KOPT-K1 (cell line): ENCODE measurements around the gene PXDN.

Experiments used
- H3K27ac ChIP-seq: fragments of 200-600 bp; sonication (generic); 2 replicates; pipeline ENCODE4 v1.5.1; 2016; ENCODE audit warnings: antibody characterized with exemption, mild to moderate bottlenecking, low read depth, low read length; ENCODE audit not compliant: poor library complexity, severe bottlenecking
- H3K36me3 ChIP-seq: fragments of 200-600 bp; sonication (generic); 2 replicates; pipeline ENCODE4 v1.5.1; 2017; ENCODE audit warnings: antibody characterized with exemption, mild to moderate bottlenecking, low read length, moderate library complexity; ENCODE audit not compliant: insufficient read depth
- H3K9me3 ChIP-seq: fragments of 200-600 bp; sonication (generic); 2 replicates; pipeline ENCODE4 v1.5.1; 2017; ENCODE audit warnings: antibody characterized with exemption, low read length, mild to moderate bottlenecking; ENCODE audit not compliant: insufficient read depth, poor library complexity, severe bottlenecking

The PXDN gene

GRCh38 chr2:1676091-1676912 is 68.0 kb downstream of the PXDN start:
- no peak overlapping the region for H3K27ac ChIP-seq
- H3K9me3 ChIP-seq, result no peaks in the 10 kb centered on the region
- H3K36me3 ChIP-seq, result peaks cover 80% of the 10 kb centered on the region

GRCh38 chr2:1675633-1676032 is 68.7 kb downstream of the PXDN start:
- Histone ChIP-seq H3K27ac (no peak overlapping the region), H3K36me3 (peaks cover 80% of the 10 kb centered on the region), H3K9me3 (no peaks in the 10 kb centered on the region)

- Histone ChIP-seq H3K36me3 (peaks cover 74% of the 10 kb centered on the region), H3K9me3 (no peaks in the 10 kb centered on the region), H3K27ac (no peak overlapping the region)
These were observed 69.4 kb downstream of the PXDN start for GRCh38 chr2:1674766-1675397.

GRCh38 chr2:1674276-1674675 is 70.0 kb downstream of the PXDN start:
- Histone ChIP-seq H3K27ac (no peak overlapping the region), H3K36me3 (peaks cover 68% of the 10 kb centered on the region), H3K9me3 (no peaks in the 10 kb centered on the region)

- no peaks in the 10 kb centered on the region for H3K9me3 ChIP-seq
- no peak overlapping the region for H3K27ac ChIP-seq
- H3K36me3 ChIP-seq, result peaks cover 63% of the 10 kb centered on the region
These were observed 71.0 kb downstream of the PXDN start for GRCh38 chr2:1673160-1673944.

GRCh38 chr2:1672738-1673137 is 71.6 kb downstream of the PXDN start:
- Histone ChIP-seq H3K36me3 (peaks cover 56% of the 10 kb centered on the region), H3K27ac (no peak overlapping the region), H3K9me3 (no peaks in the 10 kb centered on the region)

- Histone ChIP-seq H3K9me3 (no peaks in the 10 kb centered on the region), H3K36me3 (peaks cover 48% of the 10 kb centered on the region), H3K27ac (no peak overlapping the region)
These were observed 72.4 kb downstream of the PXDN start for GRCh38 chr2:1671916-1672315.

- Histone ChIP-seq H3K9me3 (no peaks in the 10 kb centered on the region), H3K27ac (no peak overlapping the region), H3K36me3 (peaks cover 41% of the 10 kb centered on the region)
These were observed 73.7 kb downstream of the PXDN start for GRCh38 chr2:1670636-1671035.

GRCh38 chr2:1665761-1666505 is 78.4 kb downstream of the PXDN start:
- Histone ChIP-seq H3K36me3 (peaks cover 47% of the 10 kb centered on the region), H3K9me3 (no peaks in the 10 kb centered on the region), H3K27ac (no peak overlapping the region)

GRCh38 chr2:1664698-1665097 is 79.6 kb downstream of the PXDN start:
- H3K9me3 ChIP-seq, result no peaks in the 10 kb centered on the region
- H3K27ac ChIP-seq, result no peak overlapping the region
- H3K36me3 ChIP-seq, result peaks cover 59% of the 10 kb centered on the region

GRCh38 chr2:1664076-1664605 is 80.2 kb downstream of the PXDN start:
- no peaks in the 10 kb centered on the region for H3K9me3 ChIP-seq
- peaks cover 60% of the 10 kb centered on the region for H3K36me3 ChIP-seq
- H3K27ac ChIP-seq, result no peak overlapping the region

GRCh38 chr2:1663621-1664020 is 80.7 kb downstream of the PXDN start:
- H3K27ac ChIP-seq, result no peak overlapping the region
- H3K9me3 ChIP-seq, result no peaks in the 10 kb centered on the region
- H3K36me3 ChIP-seq, result peaks cover 61% of the 10 kb centered on the region

- H3K36me3 ChIP-seq, result peaks cover 61% of the 10 kb centered on the region
- no peaks in the 10 kb centered on the region for H3K9me3 ChIP-seq
- H3K27ac ChIP-seq, result no peak overlapping the region
These were observed 81.6 kb downstream of the PXDN start for GRCh38 chr2:1662606-1663180.

- Histone ChIP-seq H3K9me3 (no peaks in the 10 kb centered on the region), H3K36me3 (peaks cover 61% of the 10 kb centered on the region), H3K27ac (no peak overlapping the region)
These were observed 82.3 kb downstream of the PXDN start for GRCh38 chr2:1661891-1662605.
